ENCODE measurements around the gene DENND1A.
"Not testable (repeated sequence)": the region's sequence is repeated elsewhere in the genome, so short reads cannot be mapped to it uniquely, and the experiment has no call there.

Gene DENND1A

DNA sequence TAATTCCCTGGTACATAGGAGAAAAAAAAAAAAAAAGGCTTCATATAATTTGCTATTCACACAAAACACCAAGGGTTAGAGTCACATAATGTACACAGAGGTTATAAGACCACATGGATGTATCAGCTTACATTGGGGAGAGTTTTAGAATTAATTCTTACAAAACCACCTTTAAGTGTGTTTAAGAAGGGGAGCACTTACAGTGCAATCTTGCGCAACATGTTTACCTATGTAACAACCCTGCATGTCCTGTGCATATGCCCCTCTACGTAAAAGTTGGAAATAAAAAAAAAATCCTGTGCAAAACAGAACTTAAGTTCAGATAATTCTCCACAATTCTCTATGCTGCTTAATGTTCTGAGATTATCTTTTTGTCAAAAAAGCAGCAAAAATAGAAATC is 190.0 kb downstream of the DENND1A start:
- no peak for DNase-seq

DNA sequence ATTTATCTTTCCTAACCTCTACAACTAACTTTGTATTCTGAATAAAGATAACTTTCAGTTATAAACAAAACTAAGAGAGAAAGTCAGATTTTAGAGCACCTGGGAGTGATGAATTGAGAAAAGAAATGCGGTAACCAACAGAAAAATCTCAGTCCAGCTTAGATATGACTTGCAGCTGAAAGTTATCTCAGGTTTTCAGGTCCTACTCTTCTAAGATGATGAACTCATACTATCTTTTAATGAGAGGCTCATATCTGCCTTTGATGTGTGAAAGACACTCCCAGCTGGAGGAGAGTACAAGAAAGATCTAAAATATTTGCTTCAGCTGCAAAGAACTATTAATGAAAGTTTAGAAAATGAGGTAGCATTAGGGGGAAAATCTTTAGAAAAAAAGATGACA is 190.5 kb downstream of the DENND1A start:
- DNase-seq = no peak

DNA sequence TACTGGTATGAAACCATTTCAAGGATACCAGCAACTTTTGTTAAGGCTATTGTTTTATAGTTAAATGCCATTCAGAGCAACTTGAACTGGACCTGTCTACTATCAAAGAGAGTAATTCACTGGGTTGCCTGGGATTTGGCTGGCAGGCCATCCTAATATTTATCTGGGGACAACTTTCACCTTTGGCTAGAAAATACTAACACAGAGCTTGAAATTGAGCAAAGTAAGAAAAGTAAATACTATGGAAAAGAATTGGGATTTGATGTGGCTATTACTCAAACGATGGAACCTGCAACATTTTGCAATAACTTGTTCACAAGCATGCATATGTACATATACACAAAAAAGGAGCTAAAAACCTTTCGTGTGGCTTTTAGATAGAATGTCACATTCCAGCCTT is 191.3 kb downstream of the DENND1A start:
- DNase-seq = peak in 1 of 56 donors; percentile 3

DNA sequence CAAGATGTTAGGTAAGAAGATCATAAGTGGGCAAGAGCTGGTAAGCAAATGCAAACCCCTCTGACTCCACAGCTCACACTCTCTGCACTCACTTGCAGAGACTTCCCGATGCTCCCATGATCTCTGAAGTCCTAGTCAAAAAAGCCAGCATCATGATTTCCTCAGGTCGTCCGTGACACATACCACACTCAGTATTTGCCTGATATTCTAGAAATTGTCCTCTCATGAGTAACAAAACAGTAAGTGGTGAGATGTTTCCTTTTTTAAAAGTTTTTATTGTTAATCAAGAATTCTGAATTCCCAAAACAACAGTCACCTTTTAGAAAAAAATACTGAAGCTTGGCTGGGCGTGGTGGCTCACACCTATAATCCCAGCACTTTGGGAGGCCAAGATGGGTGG is 194.6 kb downstream of the DENND1A start:
- DNase-seq = no peak

DNA sequence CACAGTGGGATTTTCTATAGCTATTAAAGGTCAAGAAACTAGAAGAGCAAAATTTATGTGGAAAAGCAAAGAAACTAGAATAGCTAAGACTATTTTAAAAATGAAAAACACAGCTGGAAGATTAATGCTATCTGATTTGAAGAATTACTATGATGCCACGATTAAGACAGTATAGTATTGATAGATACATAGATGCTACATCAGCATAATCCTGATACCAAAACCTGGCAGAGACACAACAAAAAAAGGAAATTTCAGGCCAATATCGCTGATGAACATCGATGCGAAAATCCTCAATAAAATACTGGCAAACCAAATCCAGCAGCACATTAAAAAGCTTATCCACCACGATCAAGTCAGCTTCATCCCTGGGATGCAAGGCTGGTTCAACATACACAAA is 201.4 kb downstream of the DENND1A start:
- not testable (repeated sequence) for DNase-seq

DNA sequence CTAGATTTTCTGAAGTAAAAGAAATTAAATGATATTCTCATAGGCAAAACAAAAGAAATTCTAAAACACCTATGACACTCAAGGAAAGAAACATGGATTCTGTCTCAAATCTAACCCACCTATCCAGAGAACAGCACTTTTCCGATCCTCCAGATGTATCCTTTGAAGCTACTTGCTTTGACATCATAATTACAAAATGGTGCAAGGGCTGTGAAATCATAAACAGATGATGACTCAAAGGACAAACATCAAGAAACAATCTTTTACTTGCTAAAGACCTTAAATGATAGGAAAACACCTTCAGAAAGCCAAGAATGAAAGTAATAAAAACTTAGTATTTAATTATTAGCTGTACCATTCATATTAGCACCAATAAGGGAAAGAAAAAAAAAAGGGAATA is 202.6 kb downstream of the DENND1A start:
- DNase-seq = no peak

DNA sequence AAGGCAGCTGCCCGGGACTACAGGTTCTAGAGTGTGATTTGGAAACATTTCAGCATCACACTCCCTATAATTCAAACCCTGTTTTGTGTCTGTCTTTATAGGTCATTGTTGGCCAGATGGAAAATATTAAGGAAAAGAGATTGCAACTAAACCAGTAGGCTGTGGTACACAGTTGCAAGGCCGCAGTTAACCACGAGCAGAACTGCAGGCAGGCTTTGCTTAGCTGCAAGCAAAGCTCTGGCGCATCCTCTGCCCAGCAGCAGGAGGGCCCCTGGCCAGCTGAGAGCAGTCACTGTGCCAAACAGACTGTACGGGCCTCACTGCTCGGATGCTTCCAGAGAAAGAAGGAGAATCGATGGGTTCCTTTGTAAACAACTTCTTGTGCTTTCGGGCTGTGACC is 204.5 kb downstream of the DENND1A start:
- peak in 43 of 56 donors; percentile 5 to 74 (median 41) for DNase-seq

DNA sequence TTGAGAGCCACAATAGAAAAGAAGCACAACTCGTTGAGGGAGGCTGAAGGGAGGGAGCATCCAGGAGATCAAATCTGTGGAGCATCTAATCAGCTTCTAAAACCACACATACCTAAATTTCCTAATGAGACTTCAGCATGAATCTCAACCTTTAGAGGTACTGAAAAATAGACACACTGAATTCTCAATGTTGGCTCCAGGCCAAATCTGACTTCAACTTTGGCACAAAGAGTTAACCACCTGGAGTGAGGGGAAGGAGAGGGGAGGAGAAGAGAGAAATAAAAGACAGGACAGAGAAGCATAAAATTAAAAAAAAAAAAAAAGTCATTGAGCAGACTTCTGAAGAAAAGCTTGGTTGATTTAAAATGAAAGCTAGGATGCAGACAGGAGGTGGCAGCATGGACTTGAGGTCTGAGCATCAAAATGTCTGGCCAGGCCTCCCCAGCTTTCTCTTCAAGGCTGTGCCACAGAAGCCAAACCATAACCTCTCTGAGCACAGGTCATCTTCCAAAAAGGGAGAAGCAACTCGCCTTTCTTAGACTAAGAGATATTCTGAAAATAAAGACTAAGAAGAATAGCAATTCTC is 205.6 kb downstream of the DENND1A start:
- DNase-seq = peak in 17 of 56 donors; percentile 1 to 41 (median 11)

DNA sequence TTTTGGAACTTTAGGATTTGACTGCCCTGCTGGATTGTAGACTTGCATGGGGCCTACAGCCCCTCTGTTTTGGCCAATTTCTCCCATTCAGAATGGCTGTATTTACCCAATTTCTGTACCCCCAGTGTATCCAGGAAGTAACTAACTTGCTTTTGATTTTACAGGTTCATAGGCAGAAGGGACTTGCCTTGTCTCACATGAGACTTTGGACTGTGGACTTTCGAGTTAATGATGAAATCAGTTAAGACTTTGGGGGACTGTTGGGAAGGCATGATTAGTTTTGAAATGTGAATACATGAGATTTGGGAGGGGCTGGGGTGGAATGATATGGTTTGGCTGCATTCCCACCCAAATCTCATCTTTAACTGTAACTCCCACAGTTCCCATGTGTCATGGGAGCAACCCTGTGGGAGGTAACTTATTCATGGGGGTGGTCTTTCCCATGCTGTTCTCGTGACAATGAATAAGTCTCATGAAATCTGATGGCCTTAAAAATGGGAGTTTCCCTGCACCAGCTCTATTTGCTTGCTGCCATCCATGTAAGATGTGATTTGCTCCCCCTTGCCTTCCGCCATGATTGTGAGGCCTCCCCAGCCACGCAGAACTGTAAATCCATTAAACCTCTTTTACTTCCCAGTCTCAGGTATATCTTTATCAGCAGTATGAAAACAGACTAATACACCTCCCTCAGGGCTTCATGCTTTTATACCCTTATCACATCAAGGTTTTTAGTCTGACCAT is 206.6 kb downstream of the DENND1A start:
- DNase-seq = no peak

DNA sequence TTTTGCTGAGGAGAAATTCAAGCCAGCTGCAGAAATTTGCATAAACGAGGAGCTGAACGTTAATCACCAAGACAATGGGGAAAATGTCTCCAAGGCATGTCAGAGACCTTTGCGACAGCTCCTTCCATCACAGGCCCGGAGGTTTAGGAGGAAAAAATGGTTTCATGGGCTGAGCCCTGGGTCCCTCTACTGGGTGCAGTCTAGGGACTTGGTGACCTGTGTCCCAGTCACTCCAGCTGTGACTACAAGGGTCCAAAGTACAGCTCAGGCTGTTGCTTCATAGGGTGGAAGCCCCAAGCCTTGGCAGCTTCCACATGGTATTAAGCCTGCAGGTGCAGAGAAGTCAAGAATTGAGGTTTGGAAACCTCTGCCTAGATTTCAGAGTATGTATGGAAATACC is 207.5 kb downstream of the DENND1A start:
- no peak for DNase-seq

DNA sequence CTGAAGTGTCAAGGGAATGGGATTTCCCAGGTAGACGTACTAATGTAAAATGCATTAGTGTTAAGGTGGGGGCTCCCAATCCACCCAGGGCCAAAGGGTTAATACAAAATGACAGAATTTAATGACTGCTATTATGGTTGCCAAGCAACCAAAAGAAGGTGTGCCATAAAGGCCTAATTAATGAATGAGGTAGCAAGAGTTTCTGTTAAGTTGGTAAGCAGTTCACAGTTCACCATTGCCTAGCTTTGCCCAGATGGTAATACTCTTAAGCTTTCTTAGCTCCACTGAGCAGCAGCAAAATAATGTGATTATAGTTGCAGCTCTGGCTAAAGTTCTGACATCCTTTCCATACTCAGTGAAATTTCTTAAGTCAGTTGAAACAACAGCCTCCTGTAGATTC is 211.7 kb downstream of the DENND1A start:
- DNase-seq = no peak

DNA sequence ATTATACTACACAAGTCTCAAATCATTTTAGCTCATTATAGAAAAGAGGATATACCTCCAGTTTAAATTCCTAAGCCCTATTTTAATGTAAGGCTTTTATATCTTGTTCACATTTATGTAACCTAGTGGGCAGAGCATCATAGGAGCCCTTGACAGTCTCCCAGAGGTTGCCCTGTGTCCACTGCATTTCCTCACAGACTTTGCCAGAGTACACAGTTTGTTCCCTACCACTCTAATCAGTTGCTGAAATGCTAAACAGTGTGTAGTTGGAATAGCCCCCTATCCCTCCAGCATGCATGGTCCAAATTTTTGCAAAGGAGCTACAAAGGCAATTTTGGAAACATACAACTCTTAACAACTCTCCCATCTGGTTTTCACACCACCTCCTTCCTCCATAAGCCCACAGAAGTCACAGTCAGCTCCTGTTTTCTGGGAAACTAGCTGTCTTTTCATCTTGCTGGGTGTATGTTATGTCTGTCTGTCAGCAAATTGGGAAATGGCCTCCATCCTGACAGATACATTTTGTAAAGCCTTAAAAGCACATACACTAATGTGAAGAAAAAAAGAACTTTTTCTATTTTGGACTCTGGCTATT is 212.2 kb downstream of the DENND1A start:
- DNase-seq = no peak

DNA sequence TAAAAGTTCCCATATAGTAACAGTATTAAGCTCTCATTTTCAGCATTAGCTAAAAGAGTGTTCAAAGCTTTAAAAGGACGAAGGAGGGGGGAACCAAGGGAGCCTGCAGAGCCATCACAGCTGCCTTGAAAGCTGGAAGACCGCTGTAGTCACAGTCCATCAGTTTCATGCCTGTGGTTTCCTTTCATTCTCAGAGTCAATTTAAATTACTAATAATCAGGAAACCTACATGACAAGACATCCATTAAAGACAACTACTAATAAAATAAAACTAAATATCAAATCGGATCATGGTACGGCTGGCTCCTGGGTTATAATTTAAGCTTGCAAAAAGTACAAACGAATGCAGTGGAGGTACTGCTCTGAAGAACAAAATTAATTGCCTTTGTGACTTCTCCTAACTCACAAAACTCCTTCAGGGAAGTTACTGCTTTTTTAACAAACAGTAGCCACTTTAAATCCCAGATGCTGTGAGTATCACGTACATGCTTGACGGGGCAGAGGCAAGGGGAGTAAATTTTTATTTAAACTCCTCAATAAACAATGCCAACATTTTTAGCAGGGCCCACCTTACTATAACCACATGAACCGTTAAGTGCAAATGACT is 213.5 kb downstream of the DENND1A start:
- no peak for DNase-seq

DNA sequence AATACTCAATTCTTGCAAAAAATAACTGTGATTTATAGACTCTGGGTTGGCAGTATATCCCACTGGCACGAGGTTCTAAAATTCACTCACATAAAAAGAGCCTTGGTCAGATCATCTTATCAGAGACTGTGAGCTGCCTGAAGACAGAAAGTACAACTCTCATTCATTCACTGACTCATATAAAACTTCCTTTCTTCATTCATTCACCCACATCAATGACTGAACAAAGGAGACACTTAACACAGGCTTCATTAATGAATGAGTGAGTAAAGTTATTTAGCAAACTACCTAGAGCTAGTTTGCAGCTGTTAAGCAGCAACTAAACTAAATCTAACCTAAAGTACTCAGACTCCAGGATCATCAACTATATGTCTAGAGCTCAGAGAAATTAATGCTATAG is 214.7 kb downstream of the DENND1A start:
- DNase-seq = no peak

DNA sequence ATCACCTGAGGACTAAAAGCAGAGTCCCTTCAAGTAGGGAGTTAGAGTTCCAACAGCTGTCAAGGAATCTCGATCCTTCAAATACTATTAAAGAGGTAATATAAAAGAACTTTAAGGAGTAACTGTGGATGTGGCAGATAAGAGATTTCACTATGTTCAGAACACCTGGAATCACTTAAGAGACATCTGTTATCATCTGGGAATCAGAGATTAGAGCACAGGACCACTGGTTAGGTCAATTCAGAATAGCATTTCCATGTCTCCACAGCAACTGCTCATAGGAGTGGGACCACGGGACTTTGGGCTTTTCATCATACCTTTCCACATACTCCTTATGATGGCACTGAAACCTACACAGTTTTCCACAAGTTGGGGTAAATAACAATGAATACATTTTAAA is 216.6 kb downstream of the DENND1A start:
- DNase-seq = no peak

DNA sequence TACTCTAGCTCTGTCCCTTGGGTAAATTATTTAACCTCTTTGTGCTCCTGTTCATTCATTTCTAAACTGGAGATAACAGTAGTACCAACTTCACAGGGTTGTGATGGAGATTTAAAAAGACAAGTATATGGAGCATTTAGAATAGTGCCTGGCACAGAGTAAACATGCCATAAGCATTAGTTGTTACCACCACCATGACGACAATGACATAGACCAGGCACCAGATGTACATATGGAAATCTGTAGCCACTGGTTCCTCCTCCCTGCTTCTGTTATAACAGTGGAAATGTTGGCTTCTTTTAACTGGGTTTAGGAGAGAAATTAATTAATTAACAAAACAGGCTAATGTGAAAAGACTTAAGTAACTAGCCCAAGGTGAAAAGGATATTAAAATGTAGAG is 217.5 kb downstream of the DENND1A start:
- DNase-seq = no peak

DNA sequence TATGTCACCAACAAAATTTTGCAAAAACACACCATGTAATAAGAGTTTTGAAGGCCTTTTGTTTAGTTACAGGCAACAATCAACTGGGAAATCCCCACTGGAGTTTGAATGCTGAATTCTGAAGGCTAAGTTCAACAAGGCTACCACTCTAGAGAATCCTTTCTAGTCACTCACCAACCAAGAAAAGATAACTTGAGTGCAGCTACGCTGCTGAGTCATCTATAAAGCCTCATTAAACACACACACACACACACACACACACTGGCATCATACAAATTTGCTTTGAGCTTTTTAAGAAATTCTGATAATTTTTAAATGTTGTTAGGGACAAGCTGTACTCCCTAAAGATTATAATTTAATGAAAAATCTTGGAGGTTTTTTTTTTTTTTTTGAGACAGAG is 219.6 kb downstream of the DENND1A start:
- no peak for DNase-seq

DNA sequence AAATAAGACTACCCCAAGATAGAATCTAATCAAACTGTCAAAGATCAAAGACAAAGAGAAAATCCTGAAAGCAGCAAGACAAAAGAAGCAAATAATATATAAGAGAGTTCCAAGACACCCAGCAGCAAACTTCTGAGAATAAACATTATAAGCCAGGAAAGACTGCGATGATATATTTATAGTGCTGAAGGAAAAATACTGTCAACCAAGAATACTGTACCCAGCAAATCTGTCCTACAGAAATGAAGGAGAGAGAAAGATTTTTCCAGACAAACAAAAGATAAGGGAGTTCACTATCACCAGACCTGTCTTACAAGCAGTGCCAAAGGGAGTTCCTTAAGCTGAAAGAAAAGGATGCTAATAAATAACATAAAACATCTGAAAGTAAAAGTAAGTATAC is 227.4 kb downstream of the DENND1A start:
- DNase-seq = no peak

DNA sequence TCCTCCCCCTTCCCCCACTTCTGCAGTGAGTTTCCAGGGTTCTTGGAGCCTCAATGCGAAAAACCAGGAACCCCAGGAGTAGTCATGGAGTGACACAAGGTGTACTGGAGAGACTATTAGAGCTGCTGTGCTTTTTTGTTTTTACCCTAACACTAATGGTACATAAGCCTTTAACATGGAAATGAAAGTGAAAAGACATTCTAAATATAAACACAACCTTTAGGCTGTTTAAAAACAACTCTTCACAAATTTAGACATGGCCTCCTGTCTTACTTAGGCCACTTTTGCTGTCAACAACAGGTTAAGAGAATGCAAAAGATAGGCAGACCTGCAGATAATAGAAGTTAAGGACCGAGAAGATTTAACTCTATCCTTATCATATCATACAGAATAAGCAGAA is 232.2 kb downstream of the DENND1A start:
- no peak for DNase-seq

DNA sequence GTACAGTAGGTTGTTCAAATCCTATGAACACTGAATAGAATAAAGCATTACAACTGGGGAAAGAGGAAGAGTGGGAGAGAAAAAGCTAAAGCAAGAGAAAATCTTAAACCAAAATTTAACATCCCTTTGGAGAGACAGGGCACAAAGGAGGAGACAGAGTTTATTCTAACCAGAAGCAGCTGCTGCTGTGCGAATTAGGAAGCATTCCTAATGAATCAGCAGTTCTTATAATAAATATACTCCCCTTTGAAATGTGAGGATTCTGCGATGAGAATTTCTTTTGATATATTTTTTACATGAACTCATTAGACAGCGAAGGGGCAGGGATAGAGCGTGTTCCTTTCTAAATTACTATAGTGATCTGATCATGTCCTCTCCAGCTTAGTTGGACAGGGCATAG is 233.4 kb downstream of the DENND1A start:
- DNase-seq = no peak

DNA sequence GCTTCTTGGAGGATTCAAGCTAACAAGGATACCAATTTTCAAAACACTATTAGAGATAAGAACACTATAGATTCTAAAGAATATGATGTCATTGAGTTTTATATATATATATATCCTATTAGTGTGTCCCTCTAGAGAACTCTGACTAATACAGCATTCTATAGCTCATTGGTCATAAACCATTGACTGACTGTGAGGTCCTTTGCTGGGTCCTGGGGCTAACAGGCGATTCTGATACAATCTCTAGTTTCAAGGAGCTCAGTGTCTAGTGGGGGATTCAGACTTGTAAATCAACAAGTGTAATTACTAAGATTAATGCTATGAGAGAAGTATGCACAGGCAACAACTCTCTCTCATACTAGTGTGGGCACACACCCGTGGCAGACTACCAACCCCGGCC is 234.5 kb downstream of the DENND1A start:
- no peak for DNase-seq

DNA sequence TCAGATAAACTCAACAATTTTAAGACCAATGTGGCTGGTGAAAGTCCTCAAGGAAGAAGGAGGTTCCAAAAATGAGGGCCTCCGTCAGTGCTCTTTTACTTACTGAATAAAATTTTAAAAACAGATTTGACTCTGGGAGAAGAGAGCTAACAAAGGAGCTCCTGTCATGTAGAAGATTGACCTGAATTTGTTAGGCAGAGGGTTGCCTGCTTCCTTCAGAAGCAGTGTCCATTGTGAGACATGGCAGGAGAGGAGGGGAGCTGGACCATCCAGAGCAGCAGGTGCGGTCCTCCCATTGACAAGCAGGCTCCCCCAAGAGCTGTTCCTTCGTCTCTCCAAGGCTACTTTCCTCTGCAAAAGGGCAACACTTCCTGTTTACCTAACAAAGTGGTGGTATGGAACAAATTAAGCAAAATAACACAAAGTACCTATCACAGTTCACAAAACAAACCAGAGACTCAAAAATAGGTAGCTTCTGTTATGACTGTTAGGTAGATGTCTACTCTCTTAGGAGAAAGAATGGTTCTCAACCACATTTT is 238.1 kb downstream of the DENND1A start:
- no peak for DNase-seq

All from amygdala (tissue), 56 donors.